GM12874 (cell line): Measurements from ENCODE around the gene PRDM12.

ENCODE experiments used
- TF ChIP-seq, protein P1 (sequence below): IDR thresholded peaks from 2 replicates; pipeline ENCODE4 v1.5.1; 2011; ENCODE audit warnings: low read depth, mild to moderate bottlenecking, control low read depth, low read length, moderate library complexity; ENCODE audit not compliant: insufficient read depth

PRDM12 gene

GRCh38 chr9:130654879-130655278, 9.5 kb upstream of the PRDM12 start:
- TF ChIP-seq, protein P1, sequence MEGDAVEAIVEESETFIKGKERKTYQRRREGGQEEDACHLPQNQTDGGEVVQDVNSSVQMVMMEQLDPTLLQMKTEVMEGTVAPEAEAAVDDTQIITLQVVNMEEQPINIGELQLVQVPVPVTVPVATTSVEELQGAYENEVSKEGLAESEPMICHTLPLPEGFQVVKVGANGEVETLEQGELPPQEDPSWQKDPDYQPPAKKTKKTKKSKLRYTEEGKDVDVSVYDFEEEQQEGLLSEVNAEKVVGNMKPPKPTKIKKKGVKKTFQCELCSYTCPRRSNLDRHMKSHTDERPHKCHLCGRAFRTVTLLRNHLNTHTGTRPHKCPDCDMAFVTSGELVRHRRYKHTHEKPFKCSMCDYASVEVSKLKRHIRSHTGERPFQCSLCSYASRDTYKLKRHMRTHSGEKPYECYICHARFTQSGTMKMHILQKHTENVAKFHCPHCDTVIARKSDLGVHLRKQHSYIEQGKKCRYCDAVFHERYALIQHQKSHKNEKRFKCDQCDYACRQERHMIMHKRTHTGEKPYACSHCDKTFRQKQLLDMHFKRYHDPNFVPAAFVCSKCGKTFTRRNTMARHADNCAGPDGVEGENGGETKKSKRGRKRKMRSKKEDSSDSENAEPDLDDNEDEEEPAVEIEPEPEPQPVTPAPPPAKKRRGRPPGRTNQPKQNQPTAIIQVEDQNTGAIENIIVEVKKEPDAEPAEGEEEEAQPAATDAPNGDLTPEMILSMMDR = no peak

DNA sequence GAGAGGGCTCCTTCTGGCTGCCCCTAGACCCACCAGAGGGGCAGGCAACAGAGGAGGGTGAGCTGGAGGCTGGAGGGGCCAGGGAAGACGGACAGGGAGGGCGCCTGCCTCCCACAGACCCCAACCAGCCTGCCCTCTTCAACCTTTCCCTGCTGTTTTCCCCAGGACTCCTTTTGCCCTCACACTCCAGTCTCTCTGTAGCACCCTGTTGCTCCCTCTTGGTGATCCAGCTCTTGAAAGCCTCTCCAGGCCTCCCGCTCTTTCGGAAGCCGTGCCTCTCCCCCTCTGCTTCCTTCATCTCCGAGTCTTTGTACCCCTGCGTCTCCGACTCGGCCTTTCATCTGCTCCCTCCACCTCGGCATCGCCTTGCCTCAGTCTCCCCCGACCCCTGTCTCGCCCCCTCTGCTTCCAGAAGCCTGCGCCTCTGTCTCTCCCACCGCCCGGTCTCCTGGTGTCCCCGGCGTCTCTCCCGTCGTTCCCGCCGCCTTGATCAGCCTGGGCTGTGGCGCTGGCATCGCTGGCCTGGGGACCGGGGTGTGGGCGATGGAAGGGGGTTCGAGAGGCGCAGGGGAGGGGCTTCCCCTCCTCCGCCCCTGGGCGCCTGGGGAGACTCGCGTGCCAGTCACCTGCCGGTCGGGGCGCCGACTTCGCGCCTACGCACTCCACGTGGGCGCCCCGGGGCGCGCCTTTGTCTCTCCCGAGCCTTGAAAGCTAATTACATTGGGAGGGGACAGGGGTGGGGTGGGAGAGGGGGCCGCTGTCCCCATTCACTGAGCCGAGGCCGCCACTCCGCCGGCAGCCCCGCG, 5.3 kb upstream of the PRDM12 start:
- TF ChIP-seq, protein P1 = no peak

DNA sequence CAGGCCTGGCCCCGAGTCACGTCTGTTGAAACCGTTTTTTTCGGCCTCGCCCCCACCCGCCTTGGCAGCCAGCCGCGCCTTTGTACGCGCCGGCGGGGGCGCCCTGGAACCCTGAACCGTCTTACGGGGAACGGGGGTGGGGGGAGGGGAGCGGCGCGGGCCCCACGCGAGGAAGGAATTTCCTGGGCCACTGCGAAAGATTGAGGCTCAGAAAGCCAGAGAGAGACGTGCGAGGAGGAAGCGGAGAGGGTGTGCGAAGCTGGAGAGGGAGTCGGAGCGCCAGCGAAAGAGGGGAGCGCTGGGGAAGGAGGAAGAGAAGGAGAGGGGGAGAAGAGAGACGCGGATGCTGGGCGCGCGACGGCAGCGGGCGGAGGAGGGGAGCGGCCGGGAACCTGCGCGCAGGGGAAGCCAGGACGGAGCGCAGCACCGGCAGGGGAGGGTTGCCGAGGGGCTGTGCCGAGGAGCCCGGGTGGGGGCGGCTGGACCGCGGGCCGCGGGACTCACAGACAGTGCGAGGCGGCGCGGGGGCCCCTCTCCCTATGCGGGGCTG, 4.6 kb upstream of the PRDM12 start:
- TF ChIP-seq, protein P1 = no peak

DNA sequence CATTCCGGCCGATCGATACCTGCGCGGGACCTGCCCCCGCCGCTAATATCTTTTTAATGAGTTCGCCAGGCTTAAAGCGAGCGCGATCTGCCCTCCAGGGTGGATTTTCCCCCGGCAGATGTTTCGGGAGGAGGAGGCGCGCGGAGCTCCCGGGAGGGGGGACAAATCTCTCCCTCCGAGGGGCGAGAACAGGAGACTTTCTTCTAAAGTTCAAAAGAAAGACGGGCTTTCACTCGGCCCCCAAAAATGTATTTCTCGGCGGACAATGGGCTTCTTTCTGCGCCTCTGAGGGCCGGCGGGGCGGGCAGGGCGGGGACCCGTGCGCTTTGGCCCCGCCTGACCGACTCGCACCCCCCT, 4.1 kb upstream of the PRDM12 start:
- TF ChIP-seq, protein P1 = no peak

DNA sequence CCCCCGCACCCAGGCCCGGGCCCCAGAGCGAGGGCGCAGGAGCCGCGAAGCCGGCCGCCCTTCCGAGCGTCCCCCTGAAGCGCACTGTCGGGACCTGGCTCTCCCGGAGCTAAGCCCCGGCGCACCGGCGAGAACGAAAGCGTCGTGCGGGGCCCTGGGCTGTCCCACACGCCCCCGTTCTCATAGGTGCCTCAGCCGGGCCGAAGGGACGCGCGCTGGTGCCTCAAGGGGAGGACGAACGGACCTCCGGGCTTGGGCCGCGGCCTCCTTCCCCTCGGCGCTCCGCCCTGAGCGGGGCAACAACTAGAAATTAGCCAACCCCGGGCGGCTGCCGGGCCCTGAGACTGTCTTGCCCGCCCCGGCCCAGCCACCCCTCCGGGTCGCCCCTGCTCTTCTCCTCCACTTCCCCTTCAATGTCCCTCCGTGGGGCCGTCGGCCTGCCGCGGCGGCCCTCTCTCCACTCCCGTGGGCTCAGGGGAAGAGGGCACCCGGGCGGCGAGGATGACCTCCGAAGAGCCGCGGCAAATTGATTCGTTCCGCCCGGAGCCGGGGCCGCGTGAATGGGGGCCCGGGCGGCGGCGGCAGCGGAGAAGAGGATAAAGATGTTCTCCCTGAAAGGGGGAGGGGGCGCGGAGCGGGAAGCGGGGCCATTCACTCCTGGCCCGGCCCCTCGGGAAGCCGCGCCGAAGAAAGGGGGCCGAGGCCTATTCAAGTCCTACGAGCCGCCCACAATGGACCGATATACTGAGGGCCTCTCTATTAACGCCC, 3.5 kb upstream of the PRDM12 start:
- TF ChIP-seq, protein P1 = no peak

- TF ChIP-seq, protein P1 = no peak
Observed at GRCh38 chr9:130661451-130662098, 2.8 kb upstream of the PRDM12 start.
